ENCODE results near the gene FLT3. TPM values are rescaled to one million over a fixed set of nuclear protein-coding genes. Genes with fewer than 3 reads are reported as not detected.
"Not testable (repeated sequence)": the region's sequence is repeated elsewhere in the genome, so short reads cannot be mapped to it uniquely, and the experiment has no call there.

FLT3 gene
- total RNA-seq, 2 experiments from 2014 or later: not detected

GRCh38 chr13:28035146-28035782 is 65.1 kb downstream of the FLT3 start:
- ATAC-seq: no peak
- Mint-ChIP-seq H3K9me3 (ENCODE audit: insufficient read depth) (no peaks in the 10 kb centered on the region), H3K4me1 (ENCODE audit: low read depth) (peaks cover 12% of the 10 kb centered on the region), H3K27me3 (ENCODE audit: low read depth) (peaks cover 17% of the 10 kb centered on the region), H3K27ac (no peak overlapping the region), H3K4me3 (no peak overlapping the region), H3K36me3 (ENCODE audit: low read depth) (no peaks in the 10 kb centered on the region)
- POLR2A ChIA-PET: no interaction called here
- no peak for DNase-seq
- CTCF ChIA-PET: no interaction called here

GRCh38 chr13:28033894-28034655 is 66.3 kb downstream of the FLT3 start:
- ATAC-seq (no peak), DNase-seq (no peak)
- H3K36me3 Mint-ChIP-seq (ENCODE audit: low read depth): no peaks in the 10 kb centered on the region
- H3K9me3 Mint-ChIP-seq (ENCODE audit: insufficient read depth): no peaks in the 10 kb centered on the region
- no peak overlapping the region for H3K4me3 Mint-ChIP-seq
- ChIA-PET POLR2A (no interaction called here), CTCF (interaction anchor here (0.6 kb wide), 1 partner anchor 861 kb away, joined by 3 read pairs; no protein-coding TSS in a partner anchor)
- peaks cover 19% of the 10 kb centered on the region for H3K27me3 Mint-ChIP-seq (ENCODE audit: low read depth)
- no peak overlapping the region for H3K27ac Mint-ChIP-seq
- H3K4me1 Mint-ChIP-seq (ENCODE audit: low read depth): peaks cover 12% of the 10 kb centered on the region

- POLR2A ChIA-PET; H3K9me3 Mint-ChIP-seq (ENCODE audit: insufficient read depth); H3K4me3 Mint-ChIP-seq; DNase-seq; H3K27ac Mint-ChIP-seq; ATAC-seq; H3K36me3 Mint-ChIP-seq (ENCODE audit: low read depth); CTCF ChIA-PET: not testable (repeated sequence)
- Mint-ChIP-seq H3K4me1 (ENCODE audit: low read depth) (peaks cover 19% of the 10 kb centered on the region), H3K27me3 (ENCODE audit: low read depth) (peaks cover 21% of the 10 kb centered on the region)
Measured at GRCh38 chr13:28032438-28032837, 67.9 kb downstream of the FLT3 start.

GRCh38 chr13:28031896-28032288 is 68.5 kb downstream of the FLT3 start:
- ChIA-PET POLR2A (no interaction called here), CTCF (interaction anchor here (0.6 kb wide), 1 partner anchor 30 kb away, joined by 3 read pairs; no protein-coding TSS in a partner anchor)
- ATAC-seq (no peak), DNase-seq (no peak)
- H3K27ac Mint-ChIP-seq: no peak overlapping the region
- H3K4me1 Mint-ChIP-seq (ENCODE audit: low read depth): peaks cover 21% of the 10 kb centered on the region
- no peaks in the 10 kb centered on the region for H3K9me3 Mint-ChIP-seq (ENCODE audit: insufficient read depth)
- H3K36me3 Mint-ChIP-seq (ENCODE audit: low read depth): no peaks in the 10 kb centered on the region
- H3K4me3 Mint-ChIP-seq: no peak overlapping the region
- peaks cover 21% of the 10 kb centered on the region for H3K27me3 Mint-ChIP-seq (ENCODE audit: low read depth)

GRCh38 chr13:28031220-28031895 is 69.0 kb downstream of the FLT3 start:
- POLR2A ChIA-PET: no interaction called here
- peaks cover 21% of the 10 kb centered on the region for H3K4me1 Mint-ChIP-seq (ENCODE audit: low read depth)
- ATAC-seq: no peak

GRCh38 chr13:28027607-28028364 is 72.6 kb downstream of the FLT3 start:
- DNase-seq (no peak), ATAC-seq (no peak)
- H3K9me3 Mint-ChIP-seq (ENCODE audit: insufficient read depth): no peaks in the 10 kb centered on the region
- H3K27me3 Mint-ChIP-seq (ENCODE audit: low read depth): peaks cover 13% of the 10 kb centered on the region
- H3K4me1 Mint-ChIP-seq (ENCODE audit: low read depth): peaks cover 21% of the 10 kb centered on the region
- no peaks in the 10 kb centered on the region for H3K36me3 Mint-ChIP-seq (ENCODE audit: low read depth)
- ChIA-PET POLR2A (no interaction called here), CTCF (interaction anchor here (1.2 kb wide), 1 partner anchor 15 kb away, joined by 3 read pairs; no protein-coding TSS in a partner anchor)
- no peak overlapping the region for H3K27ac Mint-ChIP-seq
- no peak overlapping the region for H3K4me3 Mint-ChIP-seq

More at GRCh38 chr13:28031220-28031895, 69.0 kb downstream of the FLT3 start:
- Mint-ChIP-seq H3K36me3 (ENCODE audit: low read depth) (no peaks in the 10 kb centered on the region), H3K9me3 (ENCODE audit: insufficient read depth) (no peaks in the 10 kb centered on the region), H3K27ac (no peak overlapping the region), H3K27me3 (ENCODE audit: low read depth) (peaks cover 21% of the 10 kb centered on the region), H3K4me3 (no peak overlapping the region)
- no peak for DNase-seq
- CTCF ChIA-PET: interaction anchor here (0.6 kb wide), 1 partner anchor 30 kb away, joined by 3 read pairs; no protein-coding TSS in a partner anchor

- Mint-ChIP-seq H3K4me1 (ENCODE audit: low read depth) (peaks cover 16% of the 10 kb centered on the region), H3K9me3 (ENCODE audit: insufficient read depth) (no peaks in the 10 kb centered on the region), H3K27me3 (ENCODE audit: low read depth) (peaks cover 11% of the 10 kb centered on the region), H3K4me3 (no peak overlapping the region), H3K36me3 (ENCODE audit: low read depth) (no peaks in the 10 kb centered on the region), H3K27ac (no peak overlapping the region)
- ChIA-PET CTCF (no interaction called here), POLR2A (no interaction called here)
- no peak for DNase-seq
- ATAC-seq: no peak
Measured at GRCh38 chr13:28027071-28027470, 73.3 kb downstream of the FLT3 start.

- CTCF ChIA-PET: no interaction called here
- peaks cover 11% of the 10 kb centered on the region for H3K27me3 Mint-ChIP-seq (ENCODE audit: low read depth)
- no peaks in the 10 kb centered on the region for H3K36me3 Mint-ChIP-seq (ENCODE audit: low read depth)
- H3K9me3 Mint-ChIP-seq (ENCODE audit: insufficient read depth): no peaks in the 10 kb centered on the region
- DNase-seq: no peak
- H3K27ac Mint-ChIP-seq: no peak overlapping the region
- ATAC-seq: no peak
- no peak overlapping the region for H3K4me3 Mint-ChIP-seq
- POLR2A ChIA-PET: no interaction called here
- peaks cover 14% of the 10 kb centered on the region for H3K4me1 Mint-ChIP-seq (ENCODE audit: low read depth)
Measured at GRCh38 chr13:28026508-28026907, 73.9 kb downstream of the FLT3 start.

GRCh38 chr13:28022848-28023518 is 77.4 kb downstream of the FLT3 start:
- DNase-seq (no peak), ATAC-seq (no peak)
- peaks cover 3% of the 10 kb centered on the region for H3K27me3 Mint-ChIP-seq (ENCODE audit: low read depth)
- no peak overlapping the region for H3K4me3 Mint-ChIP-seq
- H3K36me3 Mint-ChIP-seq (ENCODE audit: low read depth): no peaks in the 10 kb centered on the region
- CTCF ChIA-PET: no interaction called here
- no peaks in the 10 kb centered on the region for H3K9me3 Mint-ChIP-seq (ENCODE audit: insufficient read depth)
- no peak overlapping the region for H3K27ac Mint-ChIP-seq
- POLR2A ChIA-PET: no interaction called here
- peaks cover 7% of the 10 kb centered on the region for H3K4me1 Mint-ChIP-seq (ENCODE audit: low read depth)

GRCh38 chr13:28014301-28014700 is 86.1 kb downstream of the FLT3 start:
- POLR2A ChIA-PET: no interaction called here

GRCh38 chr13:28013482-28013881 is 86.9 kb downstream of the FLT3 start:
- DNase-seq: no peak
- POLR2A ChIA-PET: no interaction called here
- peaks cover 3% of the 10 kb centered on the region for H3K4me1 Mint-ChIP-seq (ENCODE audit: low read depth)
- H3K9me3 Mint-ChIP-seq (ENCODE audit: insufficient read depth): no peaks in the 10 kb centered on the region
- peaks cover 13% of the 10 kb centered on the region for H3K27me3 Mint-ChIP-seq (ENCODE audit: low read depth)
- H3K27ac Mint-ChIP-seq: no peak overlapping the region
- H3K4me3 Mint-ChIP-seq: no peak overlapping the region
- no peak for ATAC-seq
- CTCF ChIA-PET: interaction anchor here (0.6 kb wide), 1 partner anchor 15 kb away, joined by 3 read pairs; no protein-coding TSS in a partner anchor
- no peaks in the 10 kb centered on the region for H3K36me3 Mint-ChIP-seq (ENCODE audit: low read depth)

More at GRCh38 chr13:28014301-28014700, 86.1 kb downstream of the FLT3 start:
- Mint-ChIP-seq H3K4me1 (ENCODE audit: low read depth) (peaks cover 3% of the 10 kb centered on the region), H3K4me3 (no peak overlapping the region), H3K27me3 (ENCODE audit: low read depth) (peaks cover 10% of the 10 kb centered on the region), H3K36me3 (ENCODE audit: low read depth) (no peaks in the 10 kb centered on the region), H3K27ac (no peak overlapping the region), H3K9me3 (ENCODE audit: insufficient read depth) (no peaks in the 10 kb centered on the region)
- CTCF ChIA-PET: no interaction called here
- ATAC-seq: no peak
- DNase-seq: no peak
